IPS-18c (cell line): Measurements from ENCODE around the gene ADAMTS14.

ENCODE experiments used
- H3K4me3 ChIP-seq: 2 replicates; pipeline ENCODE4 v1.7.0; 2013; ENCODE audit warnings: low read depth, mild to moderate bottlenecking, low read length, moderate library complexity; ENCODE audit not compliant: insufficient read depth
- H3K9me3 ChIP-seq: one replicate; pipeline ENCODE4 v1.6.1; 2013; ENCODE audit warnings: mild to moderate bottlenecking, low read length, moderate library complexity; ENCODE audit not compliant: control insufficient read depth, insufficient read depth

Gene ADAMTS14

DNA sequence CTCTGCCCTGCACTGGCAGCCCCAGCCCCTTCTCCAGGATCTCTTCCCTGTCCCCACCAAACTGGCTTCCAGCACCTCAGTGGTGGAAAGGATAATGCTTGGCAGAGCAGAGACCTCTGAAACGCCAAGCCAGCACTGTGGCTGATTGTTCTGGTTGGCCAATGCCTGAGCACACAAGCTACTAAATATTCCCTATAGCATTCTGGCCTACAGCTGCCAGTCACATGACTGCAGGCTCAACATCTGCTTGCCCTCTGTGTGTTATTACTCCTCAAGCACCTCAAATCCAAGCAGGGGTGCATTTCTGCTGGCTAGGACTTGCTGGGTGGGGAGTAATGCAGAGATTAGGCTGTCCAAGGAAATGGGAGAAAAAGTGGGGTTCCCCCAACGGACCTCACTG lies 106.8 kb downstream of the ADAMTS14 start:
- Histone ChIP-seq H3K9me3 (no peaks in the 10 kb centered on the region), H3K4me3 (no peak overlapping the region)

DNA sequence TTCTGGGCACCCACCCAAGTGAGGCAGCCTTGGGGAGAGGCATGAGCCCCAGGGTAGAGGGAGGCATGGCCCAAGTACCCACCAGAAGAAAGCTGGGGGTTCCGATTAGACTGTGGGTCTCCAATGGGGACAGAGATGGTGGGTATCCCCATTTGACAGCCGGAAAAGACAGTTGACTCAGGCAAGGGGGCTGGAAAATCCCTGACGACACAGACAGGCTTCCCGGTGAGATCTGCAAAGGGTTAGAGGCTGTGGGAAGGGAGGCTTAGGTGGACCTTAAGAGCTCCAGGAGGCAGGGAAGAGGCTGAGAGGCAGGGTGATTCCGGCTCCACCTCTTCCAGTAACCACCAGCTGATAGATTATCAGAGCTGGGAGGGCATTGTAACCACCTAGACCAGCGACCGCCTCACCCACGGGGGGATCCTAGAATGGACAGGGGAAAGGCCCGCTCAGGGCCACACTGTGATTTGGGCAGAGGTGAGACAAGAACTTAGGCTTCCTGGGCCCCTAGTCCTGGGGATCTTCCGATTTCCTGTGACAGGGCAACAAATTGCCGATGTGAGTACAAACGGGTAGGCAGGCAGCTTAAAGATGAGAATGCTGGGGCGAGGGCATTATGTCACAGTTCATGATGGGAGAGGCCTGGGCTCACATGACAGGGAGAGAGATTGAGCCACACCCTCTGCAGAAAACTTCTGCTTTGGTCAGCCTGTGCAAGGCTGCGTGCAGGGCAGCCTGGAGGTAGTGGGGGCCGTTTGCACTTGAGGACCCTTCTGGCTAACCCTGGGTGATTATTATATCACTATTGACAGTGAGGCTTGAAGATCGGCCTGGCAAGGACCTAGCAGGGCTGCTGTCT lies 107.4 kb downstream of the ADAMTS14 start:
- Histone ChIP-seq H3K9me3 (no peaks in the 10 kb centered on the region), H3K4me3 (no peak overlapping the region)

- H3K9me3 ChIP-seq = no peaks in the 10 kb centered on the region
- no peak overlapping the region for H3K4me3 ChIP-seq
These were observed 108.1 kb downstream of the ADAMTS14 start for GRCh38 chr10:70780370-70780760.

DNA sequence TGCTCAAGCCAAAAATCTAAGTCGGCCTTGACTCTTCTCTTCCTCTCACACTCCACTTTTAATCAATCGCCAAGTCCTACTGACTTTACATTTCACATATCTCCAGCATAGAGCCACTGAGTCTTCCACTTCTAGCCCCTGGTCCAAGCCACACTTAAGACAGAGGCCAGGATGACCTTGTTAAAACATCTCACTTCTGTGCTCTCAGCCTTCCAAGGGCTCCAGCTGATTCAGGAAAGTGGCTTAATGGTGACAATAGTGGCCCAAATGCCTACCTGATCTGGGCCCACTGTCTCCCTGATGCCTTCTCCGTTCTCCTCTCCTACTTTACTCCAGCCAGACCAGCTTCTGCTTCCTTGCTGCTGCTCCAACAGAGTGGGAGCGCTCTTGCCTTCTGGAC lies 108.5 kb downstream of the ADAMTS14 start:
- no peak overlapping the region for H3K4me3 ChIP-seq
- no peaks in the 10 kb centered on the region for H3K9me3 ChIP-seq

- no peaks in the 10 kb centered on the region for H3K9me3 ChIP-seq
- H3K4me3 ChIP-seq = no peak overlapping the region
These were observed 109.2 kb downstream of the ADAMTS14 start for GRCh38 chr10:70781461-70782051.

GRCh38 chr10:70782086-70782745 lies 109.9 kb downstream of the ADAMTS14 start:
- no peaks in the 10 kb centered on the region for H3K9me3 ChIP-seq
- no peak overlapping the region for H3K4me3 ChIP-seq

DNA sequence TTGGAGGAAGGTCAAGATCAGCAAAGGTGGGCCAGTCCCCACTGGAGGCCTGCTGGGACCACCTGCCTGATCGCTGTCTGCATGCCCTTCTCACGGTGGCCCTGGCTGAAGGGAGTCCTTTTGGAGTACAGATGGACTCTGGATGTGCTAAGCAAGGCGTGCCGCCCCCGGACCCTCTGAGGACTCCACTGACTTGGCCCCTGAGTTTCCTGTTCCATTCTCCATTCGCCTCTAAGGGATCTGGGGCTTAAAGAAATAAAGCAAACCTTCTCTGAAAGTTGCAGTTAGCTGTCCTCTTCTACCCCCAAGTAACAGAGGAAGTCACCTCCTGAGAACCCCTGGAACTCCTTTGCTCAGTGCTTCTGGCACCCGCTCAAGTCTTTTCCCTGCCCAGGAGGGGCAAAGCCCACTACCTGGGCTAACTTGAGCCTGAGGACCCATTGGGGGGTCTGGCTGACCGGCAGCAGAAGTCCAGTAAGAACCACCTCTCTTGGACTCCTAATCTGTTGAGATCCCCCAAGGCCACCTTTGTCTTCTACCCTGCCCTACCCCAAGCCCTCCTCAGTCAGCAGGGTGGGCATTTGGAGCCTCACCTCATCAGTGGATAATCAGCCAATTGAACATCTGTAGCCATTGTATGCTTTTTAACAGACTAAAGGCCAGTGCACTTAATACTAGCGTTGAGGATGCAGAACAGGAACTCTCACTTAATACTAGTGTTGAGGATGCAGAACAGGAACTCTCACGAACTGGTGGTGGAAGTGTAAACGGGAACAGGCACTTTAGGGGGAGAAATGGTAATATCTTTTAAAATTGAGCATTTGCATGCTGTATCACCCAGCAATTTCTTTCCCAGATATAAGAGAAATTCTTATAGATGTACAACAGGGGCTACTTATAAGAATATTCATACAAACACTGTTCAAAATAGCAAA lies 110.7 kb downstream of the ADAMTS14 start:
- H3K9me3 ChIP-seq = no peaks in the 10 kb centered on the region
- H3K4me3 ChIP-seq = no peak overlapping the region

- H3K4me3 ChIP-seq = no peak overlapping the region
- no peaks in the 10 kb centered on the region for H3K9me3 ChIP-seq
These were observed 111.7 kb downstream of the ADAMTS14 start for GRCh38 chr10:70784016-70784415.

DNA sequence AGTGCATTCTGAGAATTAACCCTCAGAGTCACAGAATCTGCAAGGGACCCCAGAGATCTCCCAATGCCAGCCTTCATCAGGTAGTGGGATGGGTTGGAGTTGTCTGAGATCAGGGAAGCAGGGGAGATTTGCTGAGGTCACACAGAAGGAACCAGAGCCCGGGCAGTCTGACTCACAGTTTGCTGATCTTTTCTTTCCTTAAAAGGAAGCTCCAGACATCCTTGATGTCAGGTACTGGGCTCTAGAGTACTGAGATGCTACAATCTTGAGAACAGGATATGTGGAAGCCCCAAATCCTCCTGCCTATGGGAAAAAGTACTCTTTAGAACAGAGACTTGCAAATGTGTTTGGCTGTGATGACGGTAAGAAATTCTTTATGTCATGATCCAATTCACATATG lies 112.2 kb downstream of the ADAMTS14 start:
- Histone ChIP-seq H3K4me3 (no peak overlapping the region), H3K9me3 (no peaks in the 10 kb centered on the region)

- Histone ChIP-seq H3K9me3 (no peaks in the 10 kb centered on the region), H3K4me3 (no peak within 1 kb of the TSS)
These were observed 112.9 kb downstream of the ADAMTS14 start, which contains the start of gene TBATA for GRCh38 chr10:70785190-70785589. Gene TBATA (minus strand): TSS chr10:70785377. CDS start chr10:70783379, 1,998 bp downstream.

DNA sequence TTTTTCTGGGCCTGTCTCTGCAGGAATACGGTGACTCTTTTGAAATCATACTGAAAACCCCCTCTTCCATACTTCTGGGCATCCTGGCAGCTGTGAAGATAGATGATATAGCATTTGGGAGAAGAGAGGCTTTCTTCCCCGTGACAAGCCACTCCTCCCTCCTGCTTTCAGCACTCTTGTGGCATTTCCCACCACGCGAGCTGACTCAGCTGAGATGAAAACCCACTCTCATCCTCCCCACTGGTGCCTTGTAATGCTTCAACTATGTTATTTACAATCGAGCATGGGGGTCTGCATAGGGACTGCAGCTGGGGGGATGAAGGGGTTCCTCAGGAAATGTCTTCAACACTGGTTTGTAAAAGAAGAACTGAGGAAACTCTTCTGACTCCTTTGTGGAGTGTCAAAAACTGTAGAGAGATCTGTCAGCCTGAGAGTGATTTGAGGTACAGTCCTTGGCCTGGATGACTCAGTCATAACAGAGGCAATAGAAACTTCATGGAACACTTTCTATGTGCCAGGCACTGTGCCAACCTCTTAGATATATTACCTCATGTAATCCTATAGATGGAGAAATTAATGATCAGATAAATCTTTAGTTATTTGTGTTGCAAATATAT lies 114.6 kb downstream of the ADAMTS14 start:
- Histone ChIP-seq H3K4me3 (no peak overlapping the region), H3K9me3 (peaks cover 2% of the 10 kb centered on the region)

- H3K4me3 ChIP-seq = no peak overlapping the region
- peaks cover 2% of the 10 kb centered on the region for H3K9me3 ChIP-seq
These were observed 119.2 kb downstream of the ADAMTS14 start for GRCh38 chr10:70791386-70792039.

DNA sequence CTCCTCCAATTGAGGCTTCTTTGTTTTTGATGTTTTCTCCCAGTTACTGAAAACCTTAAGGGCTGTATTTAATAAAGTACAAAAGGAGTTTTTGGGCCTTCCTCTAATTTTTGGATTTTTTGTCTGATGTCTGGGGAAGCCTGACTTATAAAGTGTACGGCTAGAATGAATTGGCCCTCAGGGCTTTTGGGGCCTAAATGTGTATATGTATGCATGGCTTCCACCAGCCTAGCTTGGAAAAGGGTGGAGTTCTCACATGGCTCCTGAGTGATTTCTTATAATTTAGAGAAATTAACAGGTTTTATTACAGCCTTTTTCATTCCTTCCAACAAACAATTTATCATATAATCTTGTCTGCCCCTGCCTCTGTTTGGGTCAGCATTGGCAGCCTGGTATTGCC lies 123.3 kb downstream of the ADAMTS14 start:
- no peak overlapping the region for H3K4me3 ChIP-seq
- peaks cover 2% of the 10 kb centered on the region for H3K9me3 ChIP-seq

DNA sequence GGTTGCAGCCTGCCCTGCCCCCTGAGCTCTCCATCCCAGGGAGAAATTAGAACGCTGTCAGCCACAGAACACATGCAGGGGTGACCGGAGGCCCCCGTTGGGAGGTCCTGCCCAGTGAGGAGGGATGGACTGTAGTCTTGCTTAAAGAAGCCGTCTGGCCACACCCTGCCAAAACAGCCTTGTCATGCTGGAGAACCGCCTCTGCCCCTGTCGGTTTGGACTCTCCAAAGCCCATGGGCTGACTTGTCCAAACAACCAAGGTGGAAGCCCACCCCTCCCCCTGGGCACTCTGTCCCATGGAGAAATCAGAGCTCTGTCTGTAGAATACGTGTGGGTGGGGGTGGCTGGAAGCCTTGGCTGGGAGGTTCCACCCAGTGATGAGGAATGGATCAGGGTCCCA lies 125.5 kb downstream of the ADAMTS14 start:
- no peak overlapping the region for H3K4me3 ChIP-seq
- H3K9me3 ChIP-seq = no peaks in the 10 kb centered on the region

GRCh38 chr10:70799124-70799523 lies 126.8 kb downstream of the ADAMTS14 start:
- no peak overlapping the region for H3K4me3 ChIP-seq
- no peaks in the 10 kb centered on the region for H3K9me3 ChIP-seq

DNA sequence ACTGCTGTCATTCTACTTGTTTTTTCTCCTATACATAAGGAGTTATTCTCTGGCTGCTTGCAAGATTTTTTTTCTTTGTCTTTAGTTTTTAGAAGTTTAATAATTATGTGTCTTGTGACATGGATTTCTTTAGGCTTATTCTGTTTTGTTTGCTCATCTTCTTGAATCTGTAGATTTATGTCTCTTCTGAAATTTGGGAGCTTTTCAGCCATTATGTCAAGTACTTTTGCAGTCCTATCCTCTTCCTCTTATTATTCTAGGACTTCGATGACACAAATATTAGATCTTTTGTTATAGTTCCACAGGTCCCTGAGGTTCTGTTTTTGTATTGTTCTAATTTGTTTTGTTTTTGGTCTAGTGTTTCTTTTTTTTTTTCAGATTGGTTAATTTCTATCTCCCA lies 129.5 kb downstream of the ADAMTS14 start:
- no peaks in the 10 kb centered on the region for H3K9me3 ChIP-seq

More for the DNA sequence above, 129.5 kb downstream of the ADAMTS14 start:
- no peak overlapping the region for H3K4me3 ChIP-seq
